NOMO-1 (cell line): Measurements from ENCODE around the gene INPP4B.

ENCODE experiments used
- DNase-seq, 2 experiments: peaks; one replicate each; lab custom pipeline; 2025; ENCODE audit not compliant: unreplicated experiment in 2 of 2; lab: John Stamatoyannopoulos, UW

Gene INPP4B

DNA sequence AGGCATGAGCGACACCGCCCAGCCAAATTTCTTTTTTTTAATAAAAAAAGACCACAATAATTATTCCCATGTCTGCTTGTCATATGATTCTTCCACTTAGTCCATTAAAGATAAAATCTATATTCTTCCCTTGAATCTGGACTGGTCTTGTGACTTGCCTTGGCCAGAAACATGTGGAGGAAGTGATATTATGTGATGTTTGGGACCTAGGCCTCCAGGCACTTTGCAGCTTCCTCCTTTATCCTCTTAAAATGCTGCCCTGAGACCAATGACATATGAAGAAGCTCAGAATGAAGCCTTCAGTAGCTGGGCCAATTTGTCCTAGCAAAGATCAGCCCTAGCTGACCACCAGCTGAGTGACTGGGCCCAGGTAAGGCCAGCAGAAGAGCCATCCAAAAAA lies 250.0 kb downstream of the INPP4B start:
- DNase-seq: no peak

GRCh38 chr4:142595222-142595871 lies 250.8 kb downstream of the INPP4B start:
- DNase-seq: no peak

DNA sequence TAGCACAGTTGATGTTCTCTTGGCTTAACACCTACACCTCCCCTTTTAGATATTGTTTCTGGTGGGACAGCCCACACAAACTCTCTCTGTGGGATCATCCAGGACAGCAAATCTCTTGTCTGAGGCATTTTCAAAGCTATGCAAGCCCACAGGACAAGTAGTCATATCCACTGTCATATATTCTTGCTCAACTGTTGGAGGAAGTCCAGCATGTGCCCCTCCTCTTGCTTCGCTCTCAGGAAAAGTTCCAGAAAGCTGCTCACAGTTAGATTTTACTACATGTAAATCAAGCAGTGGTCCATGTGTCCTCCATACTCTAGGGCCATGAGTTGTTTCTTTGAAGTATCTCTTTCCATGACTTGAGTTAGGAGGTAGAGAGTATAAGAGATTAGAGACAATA lies 260.7 kb downstream of the INPP4B start:
- DNase-seq: no peak

GRCh38 chr4:142583708-142584107 lies 262.4 kb downstream of the INPP4B start:
- DNase-seq: no peak

GRCh38 chr4:142582340-142582739 lies 263.8 kb downstream of the INPP4B start:
- no peak for DNase-seq

DNA sequence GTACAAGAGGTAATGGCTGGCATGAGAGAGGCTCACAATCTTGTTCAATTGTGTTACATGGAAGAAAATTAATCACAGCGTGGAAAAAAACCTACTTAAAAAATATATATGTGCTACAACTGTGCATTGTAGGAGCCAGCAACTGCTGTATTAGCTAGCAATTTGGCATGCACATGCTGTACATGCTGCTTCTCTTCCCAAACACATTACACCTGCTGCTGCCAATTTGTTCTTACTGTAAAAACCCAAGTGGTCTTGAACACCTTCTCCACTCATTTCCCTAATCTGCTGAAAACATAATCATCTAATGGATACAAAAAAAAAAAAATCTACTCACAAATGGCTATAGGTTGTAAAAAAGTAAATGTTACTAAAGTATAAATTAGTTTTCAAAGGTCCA lies 264.2 kb downstream of the INPP4B start:
- no peak for DNase-seq

DNA sequence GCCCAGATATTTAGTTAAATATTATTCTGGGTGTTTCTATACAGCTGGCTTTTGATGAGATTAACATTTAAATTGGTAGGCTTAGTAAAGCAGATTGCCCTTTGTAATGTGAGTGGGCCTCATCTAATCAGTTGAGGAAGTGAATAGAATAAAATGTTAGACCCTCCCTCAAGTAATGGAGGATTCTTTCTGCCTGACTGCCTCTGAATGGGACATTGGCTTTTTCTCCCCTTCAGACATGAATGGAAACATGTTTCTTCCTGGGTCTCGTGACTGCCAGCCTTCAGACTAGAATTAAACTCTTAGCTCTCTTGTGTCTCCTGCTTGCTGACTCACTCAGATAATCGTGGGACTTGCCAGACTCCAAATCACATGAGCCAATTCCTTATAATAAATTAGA lies 266.7 kb downstream of the INPP4B start:
- no peak for DNase-seq

DNA sequence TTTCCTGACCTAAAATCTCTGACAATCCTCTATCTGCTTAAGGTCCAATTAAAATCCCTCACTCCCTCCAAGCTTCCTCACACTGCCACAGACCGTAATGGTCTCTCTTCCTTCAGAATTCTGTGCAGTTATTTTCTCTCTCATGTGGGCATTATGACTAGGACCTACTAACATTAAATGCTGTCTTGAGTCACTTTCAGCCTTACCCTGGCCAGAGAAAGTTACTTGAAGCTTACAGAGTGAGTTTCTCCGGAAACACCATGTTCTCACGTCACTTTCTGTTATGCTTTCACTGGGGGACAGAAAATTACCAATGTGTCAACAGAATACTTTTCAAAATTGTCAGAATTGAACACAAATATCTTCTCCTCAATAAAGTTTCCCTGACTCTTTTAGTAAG lies 271.8 kb downstream of the INPP4B start:
- DNase-seq: no peak

DNA sequence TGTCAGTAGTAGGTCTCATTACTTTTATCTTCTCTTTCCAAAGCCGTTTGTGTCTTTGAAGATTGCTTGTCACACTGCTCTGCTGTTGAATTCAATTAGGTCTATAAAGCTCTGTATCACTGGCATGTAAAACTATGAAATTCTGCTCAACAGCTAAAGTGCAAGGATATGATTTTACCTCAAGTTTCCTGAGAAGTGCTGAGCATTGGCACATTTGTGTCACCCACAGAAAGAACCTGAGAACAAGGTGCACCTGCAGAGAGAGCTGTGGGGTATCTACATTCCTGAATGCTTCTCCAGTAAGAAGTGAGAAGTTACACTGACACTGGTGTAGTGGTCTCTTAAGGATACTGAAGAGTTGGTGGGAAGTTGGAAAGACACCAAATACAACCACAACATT lies 274.0 kb downstream of the INPP4B start:
- DNase-seq: no peak

- no peak for DNase-seq
These were observed 278.3 kb downstream of the INPP4B start for GRCh38 chr4:142567620-142568451.

- DNase-seq: no peak
These were observed 278.9 kb downstream of the INPP4B start for GRCh38 chr4:142567199-142567598.

DNA sequence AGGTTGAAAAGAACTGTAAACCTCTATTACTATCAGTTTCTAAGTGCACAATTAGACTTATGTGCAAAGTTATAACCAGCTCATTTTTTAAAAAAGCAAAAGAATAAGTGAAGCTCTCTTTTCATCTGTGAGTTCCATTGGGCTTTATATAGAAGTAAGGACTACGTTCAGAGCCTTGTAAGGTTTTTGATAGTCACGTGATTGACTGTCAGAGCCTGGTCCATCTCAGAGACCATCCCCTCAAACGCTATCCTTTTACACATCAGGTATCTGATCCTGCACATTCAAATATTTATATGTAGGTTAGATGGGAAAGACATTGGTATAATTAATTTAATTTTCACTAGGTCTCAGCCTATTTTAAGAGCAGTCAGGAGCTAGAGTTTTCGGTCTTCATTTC lies 279.3 kb downstream of the INPP4B start:
- no peak for DNase-seq

- DNase-seq: no peak
These were observed 279.9 kb downstream of the INPP4B start for GRCh38 chr4:142566243-142566642.

DNA sequence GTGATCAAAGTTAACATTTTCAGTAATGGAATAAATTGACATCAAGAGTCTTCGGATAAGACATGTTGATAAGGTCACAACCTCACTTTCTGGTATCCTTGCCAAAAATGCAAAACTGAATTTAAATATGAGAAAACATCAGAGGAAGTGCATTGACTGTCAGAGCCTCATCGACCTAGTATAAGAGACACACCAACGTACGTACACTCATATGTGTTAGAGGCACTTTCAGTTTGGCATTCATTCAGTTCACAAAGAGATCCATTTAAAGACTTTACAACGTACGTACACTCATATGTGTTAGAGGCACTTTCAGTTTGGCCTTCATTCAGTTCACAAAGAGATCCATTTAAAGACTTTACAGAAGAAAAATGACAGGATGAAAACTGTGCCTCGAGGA lies 280.3 kb downstream of the INPP4B start:
- no peak for DNase-seq

DNA sequence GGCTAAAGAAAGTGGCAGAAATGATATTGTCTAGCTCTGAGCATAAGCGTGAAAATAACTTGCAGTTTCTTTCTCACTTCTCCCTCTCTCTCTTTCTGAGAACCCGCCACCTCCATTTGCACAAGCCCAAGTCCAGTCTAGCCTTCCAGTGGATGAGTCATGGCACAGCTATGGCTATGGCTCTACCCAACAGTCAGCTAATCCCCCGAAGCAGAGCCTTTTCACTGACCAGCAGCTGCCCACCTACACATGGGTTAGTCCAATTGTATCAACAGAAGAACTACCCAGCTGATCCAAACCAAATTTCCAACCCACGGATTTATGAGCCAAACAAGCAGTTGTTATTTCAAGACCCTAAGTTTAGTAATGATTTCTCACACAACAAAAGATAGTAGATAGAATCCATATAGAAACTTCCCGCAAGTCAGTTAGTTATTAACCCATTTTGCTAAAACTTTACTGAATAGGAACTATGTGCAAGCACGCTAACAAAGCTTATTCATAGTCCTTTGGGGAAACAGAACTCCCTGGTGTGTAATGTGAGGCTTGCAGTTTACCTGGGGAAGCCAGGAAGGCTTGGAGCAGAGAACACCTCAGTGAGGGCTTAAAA lies 282.3 kb downstream of the INPP4B start:
- no peak for DNase-seq

GRCh38 chr4:142559986-142560385 lies 286.1 kb downstream of the INPP4B start:
- no peak for DNase-seq

DNA sequence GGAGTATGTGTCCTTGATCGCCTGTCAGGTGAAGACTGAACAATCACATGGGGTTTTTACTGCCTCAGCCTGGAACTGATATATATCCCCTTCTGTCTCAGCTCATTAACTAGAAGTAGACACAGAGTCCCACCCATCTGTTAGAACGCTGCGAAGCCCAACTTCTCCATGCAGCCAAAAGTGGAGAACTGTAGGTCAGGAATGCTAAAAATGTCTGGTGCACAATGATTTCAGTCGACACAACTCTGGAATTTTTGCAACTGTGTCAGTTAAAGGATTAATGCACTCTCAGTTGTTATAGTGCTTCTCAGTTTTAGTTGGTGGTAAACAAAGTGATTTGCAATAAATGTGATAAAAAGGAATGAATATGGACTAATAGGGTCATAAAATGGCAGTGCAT lies 287.2 kb downstream of the INPP4B start:
- DNase-seq: no peak

DNA sequence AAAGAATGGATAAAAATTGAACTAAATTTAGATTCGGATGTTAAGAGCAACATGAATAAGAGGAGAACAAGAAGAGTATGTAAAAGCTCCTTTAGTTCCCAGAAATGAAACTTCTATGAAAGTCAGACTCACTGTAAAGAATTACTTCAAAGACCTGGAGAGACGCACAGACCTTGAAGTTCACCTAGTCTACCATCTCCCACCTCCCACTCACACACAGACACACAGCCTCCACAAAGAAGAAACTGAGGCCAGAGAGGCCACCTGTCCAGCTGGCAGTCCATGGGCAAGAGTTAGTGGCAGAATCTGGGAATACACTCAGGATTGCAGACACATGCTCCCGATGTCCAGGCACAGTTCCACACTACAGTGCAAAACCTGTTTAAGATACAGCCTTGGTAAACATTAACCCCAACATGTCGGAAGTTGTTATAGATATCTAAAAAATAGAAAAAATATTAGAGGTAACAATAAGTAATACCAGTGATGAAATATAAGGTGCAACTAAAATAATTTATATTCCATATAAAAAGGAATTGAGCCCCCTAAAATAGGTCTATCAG lies 288.8 kb downstream of the INPP4B start:
- DNase-seq: no peak

- DNase-seq: no peak
These were observed 289.4 kb downstream of the INPP4B start for GRCh38 chr4:142556570-142557238.

- DNase-seq: no peak
These were observed 290.1 kb downstream of the INPP4B start for GRCh38 chr4:142556048-142556447.

- no peak for DNase-seq
These were observed 291.7 kb downstream of the INPP4B start for GRCh38 chr4:142554412-142554811.
